ENCODE measurements around the gene POFUT2.
"Not testable (repeated sequence)": the region's sequence is repeated elsewhere in the genome, so short reads cannot be mapped to it uniquely, and the experiment has no call there.

Gene POFUT2

GRCh38 chr21:45309069-45309986, 21.6 kb upstream of the POFUT2 start:
- DNase-seq: peak; percentile 70

- peak; percentile 42 for DNase-seq
Measured at GRCh38 chr21:45308194-45309068, 20.7 kb upstream of the POFUT2 start.

- DNase-seq: not testable (repeated sequence)
Measured at GRCh38 chr21:45307597-45308158, 20.0 kb upstream of the POFUT2 start.

- DNase-seq: peak; percentile 88
Measured at GRCh38 chr21:45306832-45307571, 19.3 kb upstream of the POFUT2 start.

GRCh38 chr21:45306453-45306831, 18.7 kb upstream of the POFUT2 start:
- DNase-seq: peak; percentile 28

GRCh38 chr21:45305836-45306235, 18.1 kb upstream of the POFUT2 start:
- DNase-seq: peak; percentile 18

- peak; percentile 20 for DNase-seq
Measured at GRCh38 chr21:45304945-45305344, 17.2 kb upstream of the POFUT2 start.

- DNase-seq: peak; percentile 28
Measured at GRCh38 chr21:45304476-45304830, 16.8 kb upstream of the POFUT2 start.

GRCh38 chr21:45303751-45304475, 16.2 kb upstream of the POFUT2 start:
- peak; percentile 26 for DNase-seq

- peak; percentile 36 for DNase-seq
Measured at GRCh38 chr21:45303091-45303615, 15.5 kb upstream of the POFUT2 start.

GRCh38 chr21:45302082-45303061, 14.7 kb upstream of the POFUT2 start:
- peak; percentile 87 for DNase-seq

GRCh38 chr21:45301521-45302081, 13.9 kb upstream of the POFUT2 start:
- DNase-seq: peak; percentile 33

GRCh38 chr21:45300786-45301520, 13.3 kb upstream of the POFUT2 start:
- DNase-seq: peak; percentile 34

- DNase-seq: peak; percentile 27
Measured at GRCh38 chr21:45299864-45300785, 12.4 kb upstream of the POFUT2 start.

- DNase-seq: no peak
Measured at GRCh38 chr21:45299026-45299863, 11.6 kb upstream of the POFUT2 start.

- no peak for DNase-seq
Measured at GRCh38 chr21:45297869-45298268, 10.2 kb upstream of the POFUT2 start.

GRCh38 chr21:45297329-45297728, 9.6 kb upstream of the POFUT2 start:
- DNase-seq: no peak

Data from left hindlimb (tissue), 1 donor.